Measurements from ENCODE around the gene PTPRE. TPM values are rescaled to one million over a fixed set of nuclear protein-coding genes. Genes with fewer than 3 reads are reported as not detected.

The PTPRE gene
- polyA plus RNA-seq, 1 donor from 2014 or later, result 4.1 TPM

DNA sequence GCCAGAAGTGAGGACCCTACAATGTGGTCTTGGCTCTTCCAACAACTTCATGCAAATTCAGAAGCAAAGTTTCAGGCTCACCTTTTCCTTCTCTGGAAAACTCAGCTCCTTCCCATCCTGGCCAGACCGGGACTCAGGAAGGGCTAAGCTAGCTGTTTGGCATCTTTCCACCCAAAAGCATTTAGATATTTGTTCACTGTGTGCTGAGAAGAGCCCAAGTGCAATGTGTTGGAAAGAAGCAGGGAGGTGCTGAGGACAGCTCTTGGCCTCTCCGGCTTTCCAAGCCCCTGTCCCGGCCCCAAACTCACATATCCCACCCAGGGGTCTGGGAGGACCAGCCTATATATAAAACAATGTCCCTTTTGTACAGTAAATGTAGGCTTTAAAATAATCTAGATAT lies 174.8 kb downstream of the PTPRE start:
- TF ChIP-seq POLR2AphosphoS5 (IDR thresholded peaks at IDR 0.05) (no peak), TAF1 (IDR thresholded peaks at IDR 0.05; ENCODE audit: low read depth) (no peak), EP300 (conservative IDR thresholded peaks at IDR 0.05; ENCODE audit: poor library complexity, severe bottlenecking) (no peak), EZH2 (IDR thresholded peaks at IDR 0.05; ENCODE audit: borderline replicate concordance, insufficient read depth, low read length, poor library complexity, severe bottlenecking) (no peak), SMC3 (conservative IDR thresholded peaks at IDR 0.05; ENCODE audit: poor library complexity) (no peak), RAD21 (conservative IDR thresholded peaks at IDR 0.05) (no peak), MXI1 (conservative IDR thresholded peaks at IDR 0.05; ENCODE audit: poor library complexity, severe bottlenecking) (no peak)
- TF ChIP-seq, protein P1, sequence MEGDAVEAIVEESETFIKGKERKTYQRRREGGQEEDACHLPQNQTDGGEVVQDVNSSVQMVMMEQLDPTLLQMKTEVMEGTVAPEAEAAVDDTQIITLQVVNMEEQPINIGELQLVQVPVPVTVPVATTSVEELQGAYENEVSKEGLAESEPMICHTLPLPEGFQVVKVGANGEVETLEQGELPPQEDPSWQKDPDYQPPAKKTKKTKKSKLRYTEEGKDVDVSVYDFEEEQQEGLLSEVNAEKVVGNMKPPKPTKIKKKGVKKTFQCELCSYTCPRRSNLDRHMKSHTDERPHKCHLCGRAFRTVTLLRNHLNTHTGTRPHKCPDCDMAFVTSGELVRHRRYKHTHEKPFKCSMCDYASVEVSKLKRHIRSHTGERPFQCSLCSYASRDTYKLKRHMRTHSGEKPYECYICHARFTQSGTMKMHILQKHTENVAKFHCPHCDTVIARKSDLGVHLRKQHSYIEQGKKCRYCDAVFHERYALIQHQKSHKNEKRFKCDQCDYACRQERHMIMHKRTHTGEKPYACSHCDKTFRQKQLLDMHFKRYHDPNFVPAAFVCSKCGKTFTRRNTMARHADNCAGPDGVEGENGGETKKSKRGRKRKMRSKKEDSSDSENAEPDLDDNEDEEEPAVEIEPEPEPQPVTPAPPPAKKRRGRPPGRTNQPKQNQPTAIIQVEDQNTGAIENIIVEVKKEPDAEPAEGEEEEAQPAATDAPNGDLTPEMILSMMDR (IDR thresholded peaks at IDR 0.05; ENCODE audit: poor library complexity, severe bottlenecking), result no peak
- TF ChIP-seq, protein P2, sequence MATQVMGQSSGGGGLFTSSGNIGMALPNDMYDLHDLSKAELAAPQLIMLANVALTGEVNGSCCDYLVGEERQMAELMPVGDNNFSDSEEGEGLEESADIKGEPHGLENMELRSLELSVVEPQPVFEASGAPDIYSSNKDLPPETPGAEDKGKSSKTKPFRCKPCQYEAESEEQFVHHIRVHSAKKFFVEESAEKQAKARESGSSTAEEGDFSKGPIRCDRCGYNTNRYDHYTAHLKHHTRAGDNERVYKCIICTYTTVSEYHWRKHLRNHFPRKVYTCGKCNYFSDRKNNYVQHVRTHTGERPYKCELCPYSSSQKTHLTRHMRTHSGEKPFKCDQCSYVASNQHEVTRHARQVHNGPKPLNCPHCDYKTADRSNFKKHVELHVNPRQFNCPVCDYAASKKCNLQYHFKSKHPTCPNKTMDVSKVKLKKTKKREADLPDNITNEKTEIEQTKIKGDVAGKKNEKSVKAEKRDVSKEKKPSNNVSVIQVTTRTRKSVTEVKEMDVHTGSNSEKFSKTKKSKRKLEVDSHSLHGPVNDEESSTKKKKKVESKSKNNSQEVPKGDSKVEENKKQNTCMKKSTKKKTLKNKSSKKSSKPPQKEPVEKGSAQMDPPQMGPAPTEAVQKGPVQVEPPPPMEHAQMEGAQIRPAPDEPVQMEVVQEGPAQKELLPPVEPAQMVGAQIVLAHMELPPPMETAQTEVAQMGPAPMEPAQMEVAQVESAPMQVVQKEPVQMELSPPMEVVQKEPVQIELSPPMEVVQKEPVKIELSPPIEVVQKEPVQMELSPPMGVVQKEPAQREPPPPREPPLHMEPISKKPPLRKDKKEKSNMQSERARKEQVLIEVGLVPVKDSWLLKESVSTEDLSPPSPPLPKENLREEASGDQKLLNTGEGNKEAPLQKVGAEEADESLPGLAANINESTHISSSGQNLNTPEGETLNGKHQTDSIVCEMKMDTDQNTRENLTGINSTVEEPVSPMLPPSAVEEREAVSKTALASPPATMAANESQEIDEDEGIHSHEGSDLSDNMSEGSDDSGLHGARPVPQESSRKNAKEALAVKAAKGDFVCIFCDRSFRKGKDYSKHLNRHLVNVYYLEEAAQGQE (IDR thresholded peaks at IDR 0.05; ENCODE audit: borderline replicate concordance), result no peak
- no peaks in the 10 kb centered on the region for H3K9me2 ChIP-seq (ENCODE audit: insufficient read depth, low read length)
- H2AFZ ChIP-seq (ENCODE audit: low read depth, low read length), result no peak overlapping the region
- no peaks in the 10 kb centered on the region for H3F3A ChIP-seq (ENCODE audit: insufficient read depth, low read length, poor library complexity, severe bottlenecking)
- H3K4me3 ChIP-seq (ENCODE audit: low read length), result no peak overlapping the region
- no peaks in the 10 kb centered on the region for H3K79me2 ChIP-seq (replicated peaks; ENCODE audit: insufficient read depth, low read length)
- no peak overlapping the region for H3K9ac ChIP-seq (ENCODE audit: low read length)
- no peaks in the 10 kb centered on the region for H4K20me1 ChIP-seq (ENCODE audit: insufficient read depth)
- no peak overlapping the region for H3K27ac ChIP-seq (ENCODE audit: low read length)
- no peaks in the 10 kb centered on the region for H3K27me3 ChIP-seq (ENCODE audit: insufficient read depth, low read depth, low read length)
- H3K9me3 ChIP-seq (ENCODE audit: low read length), result no peaks in the 10 kb centered on the region
- no peaks in the 10 kb centered on the region for H3K36me3 ChIP-seq (ENCODE audit: insufficient read depth, low read length)
- no peak overlapping the region for H3K4me2 ChIP-seq (ENCODE audit: low read length)

GRCh38 chr10:128083191-128083895 lies 176.4 kb downstream of the PTPRE start:
- no peaks in the 10 kb centered on the region for H4K20me1 ChIP-seq (ENCODE audit: insufficient read depth)
- no peak overlapping the region for H3K27ac ChIP-seq (ENCODE audit: low read length)
- H3F3A ChIP-seq (ENCODE audit: insufficient read depth, low read length, poor library complexity, severe bottlenecking), result no peaks in the 10 kb centered on the region
- H3K27me3 ChIP-seq (ENCODE audit: insufficient read depth, low read depth, low read length), result no peaks in the 10 kb centered on the region
- H3K9me2 ChIP-seq (ENCODE audit: insufficient read depth, low read length), result no peaks in the 10 kb centered on the region
- H3K36me3 ChIP-seq (ENCODE audit: insufficient read depth, low read length), result no peaks in the 10 kb centered on the region
- no peak overlapping the region for H3K4me3 ChIP-seq (ENCODE audit: low read length)
- no peaks in the 10 kb centered on the region for H3K9me3 ChIP-seq (ENCODE audit: low read length)
- no peak overlapping the region for H3K9ac ChIP-seq (ENCODE audit: low read length)
- H2AFZ ChIP-seq (ENCODE audit: low read depth, low read length), result no peak overlapping the region
- H3K4me2 ChIP-seq (ENCODE audit: low read length), result no peak overlapping the region
- TF ChIP-seq, protein P2 (IDR thresholded peaks at IDR 0.05; ENCODE audit: borderline replicate concordance), result no peak
- TF ChIP-seq POLR2AphosphoS5 (IDR thresholded peaks at IDR 0.05) (no peak), SMC3 (conservative IDR thresholded peaks at IDR 0.05; ENCODE audit: poor library complexity) (no peak), RAD21 (conservative IDR thresholded peaks at IDR 0.05) (no peak), EP300 (conservative IDR thresholded peaks at IDR 0.05; ENCODE audit: poor library complexity, severe bottlenecking) (no peak), EZH2 (IDR thresholded peaks at IDR 0.05; ENCODE audit: borderline replicate concordance, insufficient read depth, low read length, poor library complexity, severe bottlenecking) (no peak), TAF1 (IDR thresholded peaks at IDR 0.05; ENCODE audit: low read depth) (no peak), MXI1 (conservative IDR thresholded peaks at IDR 0.05; ENCODE audit: poor library complexity, severe bottlenecking) (no peak)
- TF ChIP-seq, protein P1 (IDR thresholded peaks at IDR 0.05; ENCODE audit: poor library complexity, severe bottlenecking), result no peak
- no peaks in the 10 kb centered on the region for H3K79me2 ChIP-seq (replicated peaks; ENCODE audit: insufficient read depth, low read length)

Data from neural cell (in vitro differentiated cells).